Measurements from ENCODE around the gene PTPN1.
"Not testable (repeated sequence)": the region's sequence is repeated elsewhere in the genome, so short reads cannot be mapped to it uniquely, and the experiment has no call there.

PTPN1 gene

DNA sequence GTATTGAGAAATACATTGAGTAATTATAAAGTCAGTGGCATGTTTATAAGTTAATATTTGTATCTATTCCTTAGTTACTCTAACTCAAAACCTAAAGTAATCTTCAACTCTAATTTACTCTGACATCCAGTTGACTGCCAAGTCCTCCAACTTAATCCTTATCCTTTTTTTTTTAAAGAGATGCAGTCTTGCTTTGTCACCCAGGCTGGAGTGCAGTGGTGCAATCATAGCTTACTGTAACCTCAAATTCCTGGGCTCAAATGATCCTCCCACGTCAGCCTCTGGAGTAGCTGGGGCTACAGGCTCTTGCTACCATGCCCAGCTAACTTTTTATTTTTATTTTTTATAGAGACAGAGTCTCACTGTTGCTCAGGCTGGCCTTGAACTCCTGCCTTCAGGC lies 24.4 kb downstream of the PTPN1 start:
- no peak for DNase-seq

- no peak for DNase-seq
Observed at GRCh38 chr20:50535162-50535561, 25.0 kb downstream of the PTPN1 start.

DNA sequence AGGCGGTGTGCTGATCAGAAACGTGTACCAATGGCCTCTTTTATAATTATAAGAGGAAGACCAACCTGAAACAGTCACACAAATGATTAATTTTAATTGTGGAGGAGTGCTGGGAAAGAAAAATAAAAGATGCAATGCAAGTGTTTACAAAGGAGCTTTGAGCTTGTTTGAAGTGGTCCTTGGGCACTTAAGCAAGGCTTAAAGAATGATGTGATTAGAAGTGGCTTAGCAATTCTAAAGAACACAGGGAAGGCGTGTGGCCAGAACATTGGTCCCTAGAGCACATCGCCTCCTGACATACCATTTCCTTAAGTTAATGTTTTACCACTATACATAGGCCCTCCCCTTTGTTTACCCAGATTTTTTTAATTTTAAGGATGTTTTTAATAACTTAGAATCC lies 26.1 kb downstream of the PTPN1 start:
- peak; percentile 77 for DNase-seq

- no peak for DNase-seq
Observed at GRCh38 chr20:50537546-50538201, 27.5 kb downstream of the PTPN1 start.

DNA sequence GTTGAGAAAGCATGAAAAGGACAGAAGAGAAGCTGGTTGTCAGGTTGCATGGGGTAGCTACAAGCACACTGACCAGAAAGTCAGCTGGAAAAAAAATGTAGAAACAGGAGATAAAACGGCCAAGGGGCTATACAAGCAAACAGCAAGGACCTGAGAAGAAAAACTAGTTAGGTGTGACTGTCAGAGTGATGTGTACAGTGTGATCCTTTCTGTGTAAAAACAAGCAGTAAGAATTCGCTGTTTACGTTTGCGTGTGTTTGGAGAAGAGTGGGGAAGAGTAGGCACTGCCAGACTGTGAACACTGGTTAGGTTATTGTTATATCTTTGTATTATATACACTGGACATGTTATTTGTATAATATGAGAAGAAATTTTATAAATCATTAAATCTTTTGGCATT lies 28.1 kb downstream of the PTPN1 start:
- DNase-seq = no peak

GRCh38 chr20:50539798-50540197 lies 29.6 kb downstream of the PTPN1 start:
- not testable (repeated sequence) for DNase-seq

DNA sequence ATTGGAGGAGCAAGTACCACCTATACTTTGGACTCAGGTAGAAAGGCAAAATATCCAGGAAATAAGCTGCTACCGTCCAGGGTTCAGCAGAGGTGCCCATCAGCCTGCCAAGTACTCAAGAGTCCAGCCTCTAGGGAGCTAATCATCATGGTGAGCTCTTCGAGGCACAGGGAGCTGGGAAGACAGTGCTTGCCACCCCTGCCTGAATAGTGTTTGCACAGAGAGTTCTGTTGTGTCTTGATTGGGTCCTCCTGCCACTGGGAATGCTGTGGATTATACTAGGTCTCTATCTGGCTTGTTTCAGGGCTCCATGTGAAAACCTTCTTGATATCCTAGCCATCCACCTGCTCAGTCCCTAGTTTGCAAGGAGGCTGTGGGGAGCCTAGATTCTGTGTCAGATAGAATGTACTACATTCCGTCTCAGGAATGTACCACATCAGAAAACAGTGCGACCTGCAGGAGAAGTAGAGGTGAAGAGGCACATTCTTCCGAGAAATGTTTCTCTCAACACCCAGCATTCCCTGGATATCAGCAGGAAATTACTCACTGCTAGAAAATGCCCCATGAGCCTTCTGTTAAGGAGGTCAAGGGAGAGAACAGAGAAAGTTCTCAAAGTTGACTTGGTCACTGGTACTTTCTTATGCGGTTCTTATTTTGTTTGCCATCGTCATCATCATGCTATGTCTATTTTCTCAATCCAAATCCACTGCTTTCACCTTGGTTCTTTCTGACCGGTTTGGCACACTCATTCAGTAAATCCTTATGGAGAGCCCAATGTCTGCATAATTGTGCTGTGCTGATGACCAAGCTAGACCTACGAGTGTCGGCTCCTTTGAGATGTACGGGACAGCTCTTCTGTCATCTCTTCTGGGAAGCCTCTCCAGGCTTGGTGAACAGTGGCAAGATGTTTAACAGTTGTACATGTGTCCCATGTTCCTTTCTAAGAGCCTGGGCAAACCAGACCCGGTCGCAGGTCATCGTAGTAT lies 30.7 kb downstream of the PTPN1 start:
- no peak for DNase-seq

DNA sequence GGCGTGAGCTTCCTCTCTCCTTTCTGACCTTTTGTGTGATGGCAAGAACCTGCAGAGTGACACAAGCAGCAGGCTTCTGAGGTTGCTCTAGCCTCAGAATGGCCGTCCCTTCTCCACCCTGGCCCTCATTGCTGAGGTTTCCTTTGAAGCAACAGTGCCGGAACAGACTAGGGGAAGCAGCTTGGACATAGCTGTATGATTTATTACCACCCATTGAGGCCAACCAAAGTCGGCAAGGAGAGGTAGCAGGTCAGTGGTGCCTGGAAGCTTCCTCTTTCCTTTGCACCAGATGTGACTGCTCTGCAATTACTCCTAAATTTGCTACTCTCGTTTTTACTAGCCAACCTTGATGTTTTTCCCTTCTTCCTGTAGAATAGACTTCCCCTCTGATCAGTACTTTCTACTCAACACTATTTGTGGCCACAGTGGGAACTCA lies 31.4 kb downstream of the PTPN1 start:
- no peak for DNase-seq

- no peak for DNase-seq
Observed at GRCh38 chr20:50543326-50543725, 33.1 kb downstream of the PTPN1 start.

- no peak for DNase-seq
Observed at GRCh38 chr20:50545126-50545525, 34.9 kb downstream of the PTPN1 start.

GRCh38 chr20:50546729-50547314 lies 36.6 kb downstream of the PTPN1 start:
- DNase-seq = no peak

DNA sequence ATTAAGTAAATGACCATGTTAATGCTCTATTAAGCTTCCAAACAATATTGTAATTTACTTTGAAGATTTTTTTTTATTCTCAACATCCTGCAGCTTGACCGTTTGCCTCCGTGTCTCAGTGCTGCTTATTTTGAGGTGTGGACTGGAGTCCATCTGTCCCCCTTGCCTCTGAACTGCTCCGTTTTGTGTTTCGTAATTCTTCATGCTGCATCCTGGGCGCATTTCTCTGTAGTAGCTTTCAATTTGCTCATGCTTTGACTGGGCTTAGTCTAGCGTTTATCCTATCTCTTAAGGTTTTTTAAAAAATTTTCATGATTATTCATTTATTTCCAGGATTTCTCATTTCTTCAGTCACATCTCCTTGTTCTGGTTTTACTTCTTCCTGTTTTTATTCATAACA lies 37.8 kb downstream of the PTPN1 start:
- DNase-seq = no peak

GRCh38 chr20:50548396-50548795 lies 38.2 kb downstream of the PTPN1 start:
- DNase-seq = no peak

DNA sequence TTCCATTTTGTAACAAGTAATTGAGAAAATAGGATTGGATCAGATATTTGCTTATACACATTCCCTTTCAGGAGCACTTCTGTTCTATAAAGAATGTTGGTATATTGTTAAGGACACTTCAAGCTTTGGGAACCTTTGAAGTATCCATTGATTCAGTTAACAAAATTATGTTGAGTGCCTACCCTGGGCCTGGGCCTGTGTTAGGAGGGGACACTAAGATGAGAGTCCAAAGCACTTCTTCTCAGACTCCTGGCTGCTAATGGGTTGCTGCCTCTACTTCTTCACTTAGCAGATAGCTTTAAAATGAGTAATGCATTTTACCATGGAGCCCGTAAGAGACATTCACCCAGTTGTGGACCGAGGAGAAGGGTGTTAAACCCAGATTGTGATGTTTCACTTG lies 40.3 kb downstream of the PTPN1 start:
- no peak for DNase-seq

- no peak for DNase-seq
Observed at GRCh38 chr20:50551288-50551687, 41.1 kb downstream of the PTPN1 start.

DNA sequence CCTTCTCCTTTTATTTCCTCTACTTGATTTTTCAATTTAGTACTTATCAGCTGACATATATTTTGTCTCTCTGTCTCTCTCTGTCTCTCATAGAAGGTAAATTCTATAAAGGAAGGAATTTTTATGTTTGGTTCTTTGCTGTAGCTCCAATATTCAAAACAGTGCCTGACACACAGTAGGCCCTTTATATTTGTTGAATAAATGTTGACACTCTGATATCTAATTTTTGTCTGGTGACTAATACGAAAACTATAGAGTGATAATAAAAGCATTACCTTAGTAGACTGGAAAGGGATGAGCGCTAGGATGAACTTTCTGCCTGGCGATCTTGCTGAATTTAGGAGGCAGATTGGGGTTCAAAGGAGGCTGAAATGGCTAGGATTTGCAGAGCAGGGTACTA lies 42.8 kb downstream of the PTPN1 start:
- no peak for DNase-seq

DNA sequence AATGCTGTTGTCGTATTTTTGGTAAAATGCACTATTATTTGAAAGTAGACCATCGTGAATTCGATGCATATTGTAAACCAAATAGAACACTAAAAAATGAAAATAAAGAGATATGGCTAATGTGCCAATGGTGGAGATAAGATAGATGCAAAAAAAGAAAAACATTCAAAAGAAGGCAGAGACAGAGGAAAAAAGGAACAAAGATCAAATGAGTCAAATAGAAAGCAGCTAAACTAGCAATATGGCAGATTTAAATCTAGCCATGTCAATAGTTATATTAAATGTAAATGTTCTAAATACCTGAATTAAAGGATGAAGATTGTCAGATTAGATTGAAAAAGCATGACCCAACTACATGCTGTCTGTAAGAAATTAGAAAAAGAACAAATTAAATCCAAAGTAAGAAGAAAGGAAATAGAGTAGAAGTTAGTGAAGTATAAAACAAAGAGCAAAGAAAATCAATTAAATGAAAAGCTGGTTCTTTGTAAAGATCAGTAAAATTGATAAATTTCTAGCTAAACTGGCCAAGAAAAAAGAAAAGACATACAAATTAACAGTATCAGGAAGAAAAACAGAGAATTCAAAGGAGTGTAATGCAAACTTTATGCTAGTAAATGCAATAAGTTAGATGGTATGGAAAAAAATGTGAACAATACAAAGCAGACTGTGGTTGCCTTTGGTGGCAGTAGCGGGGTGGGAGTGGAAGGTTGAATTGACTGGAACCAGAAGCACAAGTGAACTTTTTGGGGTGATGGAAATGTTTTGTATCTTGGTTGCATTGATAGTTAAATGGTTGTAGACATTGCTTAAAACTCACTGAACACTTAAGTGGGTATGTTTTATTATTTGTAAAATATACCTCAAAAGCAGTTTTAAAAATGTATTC lies 44.8 kb downstream of the PTPN1 start:
- DNase-seq = no peak

DNA sequence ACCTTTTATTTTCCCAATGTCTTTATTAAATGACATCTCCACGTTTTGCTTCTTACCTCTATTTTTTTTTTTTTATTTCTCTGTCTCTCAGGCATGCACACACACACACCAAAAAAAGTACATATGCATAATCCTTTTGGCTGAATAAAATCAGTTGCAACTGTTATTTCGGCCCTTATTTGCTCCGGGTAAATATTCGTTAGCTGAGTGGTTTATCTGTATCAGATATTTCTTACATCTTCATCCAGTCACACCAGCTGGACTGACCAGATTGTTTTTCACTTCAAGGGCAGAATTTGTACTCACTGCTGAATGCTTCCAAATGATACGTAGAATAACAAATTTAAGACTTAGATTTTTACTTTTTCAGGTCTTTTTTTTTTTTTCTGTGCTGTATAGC lies 45.5 kb downstream of the PTPN1 start:
- no peak for DNase-seq

GRCh38 chr20:50557549-50558134 lies 47.5 kb downstream of the PTPN1 start:
- DNase-seq = no peak

- no peak for DNase-seq
Observed at GRCh38 chr20:50558483-50558925, 48.3 kb downstream of the PTPN1 start.

- no peak for DNase-seq
Observed at GRCh38 chr20:50559149-50559548, 49.0 kb downstream of the PTPN1 start.
